Ishikawa (cell line): ENCODE results near the gene GSTM2.
A peak's percentile ranks its signal among the peaks of the same experiment; 100 is the strongest.

ENCODE experiments used
- CEBPB ChIP-seq: IDR thresholded peaks from 2 replicates; pipeline ENCODE4 v1.6.1; 2012
- CREB1 ChIP-seq: IDR thresholded peaks from 2 replicates; pipeline ENCODE4 v1.6.1; 2012; ENCODE audit warnings: low read depth
- EGR1 ChIP-seq: IDR thresholded peaks from 2 replicates; pipeline ENCODE4 v1.6.1; 2012
- EP300 ChIP-seq: IDR thresholded peaks from 2 replicates; pipeline ENCODE4 v1.6.1; 2012; ENCODE audit warnings: borderline replicate concordance
- FOXM1 ChIP-seq: IDR thresholded peaks from 2 replicates; pipeline ENCODE4 v1.6.1; 2012; ENCODE audit warnings: low read depth, borderline replicate concordance
- MAX ChIP-seq: IDR thresholded peaks from 2 replicates; pipeline ENCODE4 v1.6.1; 2012
- NFIC ChIP-seq: IDR thresholded peaks from 2 replicates; pipeline ENCODE4 v1.6.1; 2012
- RAD21 ChIP-seq: IDR thresholded peaks from 2 replicates; pipeline ENCODE4 v1.6.1; 2012; ENCODE audit warnings: low read depth
- USF1 ChIP-seq: IDR thresholded peaks from 2 replicates; pipeline ENCODE4 v1.6.1; 2012

GRCh38 chr1:109659145-109659544, 8.7 kb upstream of the GSTM2 start:
- no peak for TF ChIP-seq RAD21
- TF ChIP-seq EGR1 = no peak
- peak; percentile 61; the same call in 1 of the 2 replicates for TF ChIP-seq NFIC
- TF ChIP-seq CREB1 = no peak
- TF ChIP-seq MAX = no peak
- no peak for TF ChIP-seq EP300
- no peak for TF ChIP-seq CEBPB
- TF ChIP-seq FOXM1 = no peak
- TF ChIP-seq USF1 = no peak
